Measurements from ENCODE around the gene VEZT.

The VEZT gene

DNA sequence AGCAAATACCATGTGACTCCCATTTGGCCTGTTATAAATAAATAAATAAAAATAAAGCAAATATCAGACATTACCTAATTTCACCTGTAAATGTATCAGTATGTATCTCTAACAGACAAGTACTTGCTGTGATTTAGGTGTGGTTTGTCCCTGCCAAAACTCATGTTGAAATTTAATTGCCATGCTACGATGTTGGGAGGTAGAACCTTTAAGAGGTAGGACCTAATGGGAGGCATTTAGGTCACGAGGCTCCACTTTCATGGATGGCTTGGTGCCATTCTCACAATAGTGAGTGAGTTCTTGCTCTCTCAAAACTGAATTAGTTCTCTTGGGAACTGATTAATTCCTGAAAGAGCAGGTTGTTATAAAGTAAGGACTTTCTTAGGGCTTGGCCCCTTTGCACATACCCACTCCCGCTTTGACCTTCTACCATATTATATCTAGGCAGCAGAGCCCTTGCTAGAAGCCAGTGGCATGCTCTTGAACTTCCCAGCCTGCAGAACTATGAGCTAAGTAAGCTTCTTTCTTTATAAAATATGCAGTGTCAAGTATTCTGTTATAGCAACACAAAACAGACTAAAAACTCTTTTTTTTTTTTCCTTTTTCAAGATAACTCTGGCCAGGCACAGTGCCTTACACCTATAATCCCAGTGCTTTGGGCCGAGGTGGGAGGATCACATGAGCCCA is 26.0 kb downstream of the VEZT start:
- Mint-ChIP-seq H3K9me3 (no peaks in the 10 kb centered on the region), H3K36me3 (ENCODE audit: low read depth) (peaks cover 17% of the 10 kb centered on the region), H3K4me3 (no peak overlapping the region), H3K4me1 (peaks cover 21% of the 10 kb centered on the region), H3K27ac (no peak overlapping the region), H3K27me3 (no peaks in the 10 kb centered on the region)
- DNase-seq, result no peak
- ATAC-seq, result no peak

DNA sequence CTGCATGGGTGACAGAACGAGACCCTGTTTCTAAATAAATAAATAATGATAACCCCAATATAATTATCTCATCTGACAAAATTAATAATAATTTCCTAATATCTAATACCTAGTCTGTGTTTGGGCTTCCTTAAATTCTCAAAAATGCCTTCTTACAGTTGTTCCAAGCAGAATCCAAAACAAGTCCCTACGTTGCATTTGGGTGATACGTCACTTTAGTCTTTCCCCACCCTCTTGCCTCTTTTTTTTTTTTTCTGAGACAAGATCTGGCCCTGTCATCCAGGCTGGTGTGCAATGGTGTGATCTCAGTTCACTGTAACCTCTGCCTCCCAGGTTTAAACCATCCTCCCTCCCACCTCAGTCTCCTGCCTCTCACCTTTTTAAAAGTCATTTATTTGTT is 26.7 kb downstream of the VEZT start:
- Mint-ChIP-seq H3K27me3 (no peaks in the 10 kb centered on the region), H3K4me3 (no peak overlapping the region), H3K4me1 (peaks cover 19% of the 10 kb centered on the region), H3K36me3 (ENCODE audit: low read depth) (peaks cover 17% of the 10 kb centered on the region), H3K9me3 (no peaks in the 10 kb centered on the region), H3K27ac (no peak overlapping the region)
- ATAC-seq (no peak), DNase-seq (no peak)

GRCh38 chr12:95248095-95248494 is 30.5 kb downstream of the VEZT start:
- no peak overlapping the region for H3K4me3 Mint-ChIP-seq
- H3K27me3 Mint-ChIP-seq, result no peaks in the 10 kb centered on the region
- peaks cover 10% of the 10 kb centered on the region for H3K4me1 Mint-ChIP-seq
- ATAC-seq (no peak), DNase-seq (no peak)
- no peaks in the 10 kb centered on the region for H3K9me3 Mint-ChIP-seq
- peaks cover 17% of the 10 kb centered on the region for H3K36me3 Mint-ChIP-seq (ENCODE audit: low read depth)
- no peak overlapping the region for H3K27ac Mint-ChIP-seq

GRCh38 chr12:95248604-95249360 is 31.2 kb downstream of the VEZT start:
- H3K36me3 Mint-ChIP-seq (ENCODE audit: low read depth), result peaks cover 17% of the 10 kb centered on the region
- no peak for ATAC-seq

GRCh38 chr12:95253386-95253785 is 35.8 kb downstream of the VEZT start:
- Mint-ChIP-seq H3K4me1 (no peaks in the 10 kb centered on the region), H3K9me3 (no peaks in the 10 kb centered on the region)

More at GRCh38 chr12:95248604-95249360, 31.2 kb downstream of the VEZT start:
- Mint-ChIP-seq H3K4me1 (peaks cover 10% of the 10 kb centered on the region), H3K27ac (no peak overlapping the region), H3K4me3 (no peak overlapping the region), H3K27me3 (no peaks in the 10 kb centered on the region), H3K9me3 (no peaks in the 10 kb centered on the region)
- DNase-seq, result no peak

GRCh38 chr12:95257541-95257940 is 39.9 kb downstream of the VEZT start:
- Mint-ChIP-seq H3K36me3 (ENCODE audit: low read depth) (peaks cover 40% of the 10 kb centered on the region), H3K4me1 (no peaks in the 10 kb centered on the region), H3K9me3 (no peaks in the 10 kb centered on the region), H3K27ac (no peak overlapping the region), H3K27me3 (no peaks in the 10 kb centered on the region), H3K4me3 (no peak overlapping the region)
- ATAC-seq (no peak), DNase-seq (no peak)

More at GRCh38 chr12:95253386-95253785, 35.8 kb downstream of the VEZT start:
- no peak for DNase-seq
- H3K27ac Mint-ChIP-seq, result no peak overlapping the region
- ATAC-seq, result no peak
- no peak overlapping the region for H3K4me3 Mint-ChIP-seq
- H3K27me3 Mint-ChIP-seq, result no peaks in the 10 kb centered on the region
- peaks cover 29% of the 10 kb centered on the region for H3K36me3 Mint-ChIP-seq (ENCODE audit: low read depth)

DNA sequence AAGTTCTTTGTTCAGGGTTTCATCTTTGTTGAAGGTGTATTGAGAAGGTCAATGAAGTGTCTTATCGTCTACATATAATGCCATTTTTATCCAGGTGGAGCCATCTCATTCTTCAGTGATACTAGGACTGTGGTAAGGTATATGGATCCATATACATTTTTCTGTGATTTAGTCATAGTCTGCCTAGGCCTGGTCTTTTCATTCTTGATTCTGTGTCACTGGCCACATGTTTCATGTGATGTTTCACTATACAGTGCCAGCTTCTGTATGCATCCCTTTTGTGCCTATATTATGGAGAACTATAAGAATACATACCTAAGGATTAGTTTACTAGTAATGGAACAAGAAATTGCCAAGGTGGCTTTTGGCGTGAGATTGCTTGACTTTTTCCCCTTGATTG is 40.5 kb downstream of the VEZT start:
- Mint-ChIP-seq H3K9me3 (no peaks in the 10 kb centered on the region), H3K36me3 (ENCODE audit: low read depth) (peaks cover 42% of the 10 kb centered on the region), H3K4me1 (no peaks in the 10 kb centered on the region), H3K4me3 (no peak overlapping the region), H3K27ac (no peak overlapping the region), H3K27me3 (no peaks in the 10 kb centered on the region)
- DNase-seq (no peak), ATAC-seq (no peak)

- Mint-ChIP-seq H3K27ac (no peak overlapping the region), H3K36me3 (ENCODE audit: low read depth) (peaks cover 40% of the 10 kb centered on the region)
Observed at GRCh38 chr12:95258803-95259202, 41.2 kb downstream of the VEZT start.

DNA sequence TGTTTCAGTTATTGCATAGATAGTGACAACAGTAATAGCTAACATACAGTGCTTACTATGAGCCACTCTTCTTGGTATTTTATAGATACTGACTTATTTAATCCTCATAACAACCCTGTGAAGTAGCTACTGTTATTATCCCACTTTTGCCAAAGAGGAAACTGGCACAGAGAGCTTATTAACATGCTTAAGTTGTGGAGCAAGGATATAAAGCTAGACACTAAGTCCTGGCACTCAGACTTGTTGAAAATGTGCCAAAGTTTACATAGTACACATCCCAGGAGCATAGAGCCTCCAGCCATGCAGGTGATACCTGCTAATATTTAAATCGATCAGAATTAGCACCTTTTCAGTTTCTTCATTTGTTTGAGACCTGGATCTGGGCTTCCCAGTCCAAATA is 41.8 kb downstream of the VEZT start:
- no peaks in the 10 kb centered on the region for H3K4me1 Mint-ChIP-seq
- ATAC-seq (no peak), DNase-seq (no peak)
- H3K27me3 Mint-ChIP-seq, result no peaks in the 10 kb centered on the region
- H3K36me3 Mint-ChIP-seq (ENCODE audit: low read depth), result peaks cover 39% of the 10 kb centered on the region
- no peaks in the 10 kb centered on the region for H3K9me3 Mint-ChIP-seq
- no peak overlapping the region for H3K27ac Mint-ChIP-seq
- no peak overlapping the region for H3K4me3 Mint-ChIP-seq

More at GRCh38 chr12:95258803-95259202, 41.2 kb downstream of the VEZT start:
- ATAC-seq (no peak), DNase-seq (no peak)
- H3K9me3 Mint-ChIP-seq, result no peaks in the 10 kb centered on the region
- H3K4me1 Mint-ChIP-seq, result no peaks in the 10 kb centered on the region
- H3K27me3 Mint-ChIP-seq, result no peaks in the 10 kb centered on the region
- no peak overlapping the region for H3K4me3 Mint-ChIP-seq

DNA sequence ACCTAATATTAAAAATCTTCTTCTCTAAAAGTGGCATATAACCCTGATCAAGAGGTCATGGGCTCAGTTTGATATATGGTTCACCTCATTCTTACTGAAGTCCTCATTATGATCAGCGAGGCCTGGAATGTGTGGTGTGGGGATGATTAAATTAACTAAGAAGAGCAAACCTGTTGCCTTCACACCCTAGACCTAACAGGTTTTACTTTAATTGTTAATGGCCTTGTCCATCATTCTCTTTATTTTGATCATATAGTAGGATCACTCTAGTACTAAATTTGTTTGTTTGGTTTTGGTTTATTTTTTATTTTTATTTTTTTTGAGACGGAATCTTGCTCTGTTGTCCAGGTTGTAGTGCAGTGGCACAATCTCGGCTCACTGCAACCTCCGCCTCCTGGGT is 43.5 kb downstream of the VEZT start:
- Mint-ChIP-seq H3K36me3 (ENCODE audit: low read depth) (peaks cover 27% of the 10 kb centered on the region), H3K9me3 (no peaks in the 10 kb centered on the region), H3K4me3 (no peak overlapping the region), H3K27me3 (no peaks in the 10 kb centered on the region), H3K4me1 (no peaks in the 10 kb centered on the region), H3K27ac (no peak overlapping the region)
- no peak for DNase-seq
- no peak for ATAC-seq

DNA sequence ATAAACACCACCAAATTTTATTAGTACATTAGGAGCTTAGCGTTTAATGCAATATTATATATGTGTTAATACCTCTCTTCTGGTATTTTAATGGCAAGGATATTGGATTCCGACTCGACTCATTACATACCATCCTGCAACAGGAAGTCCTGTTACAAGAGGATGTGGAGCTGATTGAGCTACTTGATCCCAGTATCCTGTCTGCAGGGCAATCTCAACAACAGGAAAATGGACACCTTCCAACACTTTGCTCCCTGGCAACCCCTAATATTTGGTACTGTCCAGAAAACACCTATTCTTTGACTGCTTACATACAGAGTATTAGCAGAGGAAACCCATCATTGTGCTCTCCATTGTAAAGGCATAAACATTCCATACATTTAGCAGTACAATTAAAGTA is 45.2 kb downstream of the VEZT start:
- H3K36me3 Mint-ChIP-seq (ENCODE audit: low read depth), result peaks cover 25% of the 10 kb centered on the region
- no peaks in the 10 kb centered on the region for H3K4me1 Mint-ChIP-seq
- no peak overlapping the region for H3K4me3 Mint-ChIP-seq
- no peaks in the 10 kb centered on the region for H3K9me3 Mint-ChIP-seq
- DNase-seq, result no peak
- ATAC-seq, result no peak
- no peaks in the 10 kb centered on the region for H3K27me3 Mint-ChIP-seq
- no peak overlapping the region for H3K27ac Mint-ChIP-seq

DNA sequence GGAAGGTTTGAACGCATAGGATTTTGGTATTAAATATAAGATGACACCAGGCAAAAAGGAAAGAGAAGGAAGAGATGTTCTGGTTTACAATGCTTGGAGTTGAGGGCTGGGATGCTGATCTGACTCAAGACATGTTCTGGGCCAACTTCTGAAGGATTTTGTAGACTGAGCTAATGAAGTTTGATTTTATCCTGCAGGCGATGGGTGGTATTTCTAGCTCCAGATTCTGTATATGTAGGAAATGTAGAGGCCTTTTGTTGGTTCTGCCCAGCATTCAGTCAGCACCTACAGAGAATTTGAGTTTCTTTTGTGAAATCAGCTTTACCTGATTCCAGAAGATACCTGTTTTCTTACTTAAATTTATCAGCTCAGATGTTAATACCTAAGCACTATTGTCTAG is 48.2 kb downstream of the VEZT start:
- DNase-seq, result no peak
- H3K9me3 Mint-ChIP-seq, result no peaks in the 10 kb centered on the region
- no peaks in the 10 kb centered on the region for H3K27me3 Mint-ChIP-seq
- H3K4me3 Mint-ChIP-seq, result no peak overlapping the region
- peaks cover 21% of the 10 kb centered on the region for H3K36me3 Mint-ChIP-seq (ENCODE audit: low read depth)
- no peaks in the 10 kb centered on the region for H3K4me1 Mint-ChIP-seq
- ATAC-seq, result no peak
- no peak overlapping the region for H3K27ac Mint-ChIP-seq

GRCh38 chr12:95266254-95266653 is 48.6 kb downstream of the VEZT start:
- DNase-seq (no peak), ATAC-seq (no peak)
- Mint-ChIP-seq H3K36me3 (ENCODE audit: low read depth) (peaks cover 21% of the 10 kb centered on the region), H3K27ac (no peak overlapping the region), H3K27me3 (no peaks in the 10 kb centered on the region), H3K4me1 (no peaks in the 10 kb centered on the region), H3K9me3 (no peaks in the 10 kb centered on the region), H3K4me3 (no peak overlapping the region)

GRCh38 chr12:95269892-95270291 is 52.3 kb downstream of the VEZT start:
- H3K27me3 Mint-ChIP-seq, result no peaks in the 10 kb centered on the region
- peaks cover 21% of the 10 kb centered on the region for H3K36me3 Mint-ChIP-seq (ENCODE audit: low read depth)
- no peaks in the 10 kb centered on the region for H3K9me3 Mint-ChIP-seq
- DNase-seq, result no peak
- ATAC-seq, result no peak
- no peak overlapping the region for H3K27ac Mint-ChIP-seq
- H3K4me3 Mint-ChIP-seq, result no peak overlapping the region
- H3K4me1 Mint-ChIP-seq, result no peaks in the 10 kb centered on the region

GRCh38 chr12:95271465-95271864 is 53.9 kb downstream of the VEZT start:
- Mint-ChIP-seq H3K4me3 (no peak overlapping the region), H3K36me3 (ENCODE audit: low read depth) (peaks cover 26% of the 10 kb centered on the region), H3K9me3 (no peaks in the 10 kb centered on the region), H3K27ac (no peak overlapping the region), H3K27me3 (no peaks in the 10 kb centered on the region), H3K4me1 (no peaks in the 10 kb centered on the region)
- ATAC-seq (no peak), DNase-seq (no peak)
